HG02884 (cell line): ENCODE results near the gene NCKAP5.

ENCODE experiments used
- ATAC-seq: cut with Tn5 transposase; IDR thresholded peaks from one replicate; pipeline ENCODE4 v1.9.1; 2021; ENCODE audit warnings: mild to moderate bottlenecking, moderate library complexity; ENCODE audit not compliant: unreplicated experiment

The NCKAP5 gene

DNA sequence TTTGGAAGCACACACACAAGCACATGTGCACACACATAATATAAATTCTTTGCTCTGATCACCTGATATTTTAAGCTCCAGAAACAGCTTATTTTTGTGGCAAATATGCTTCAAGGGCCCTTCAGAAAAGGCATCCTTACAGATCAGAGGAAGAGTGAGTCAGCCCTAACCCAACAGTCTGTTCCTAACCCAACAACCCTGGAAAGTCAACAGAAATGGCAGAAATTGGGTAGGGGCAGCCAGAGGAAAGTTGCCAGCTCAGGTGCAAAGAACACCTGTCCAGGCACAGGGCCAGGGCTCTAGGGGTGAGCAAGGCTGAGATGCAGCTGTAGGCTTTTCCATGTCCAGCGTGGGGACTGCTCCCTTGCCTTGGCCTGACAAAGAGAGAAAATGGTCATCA is 6.4 kb upstream of the NCKAP5 start:
- no peak for ATAC-seq

DNA sequence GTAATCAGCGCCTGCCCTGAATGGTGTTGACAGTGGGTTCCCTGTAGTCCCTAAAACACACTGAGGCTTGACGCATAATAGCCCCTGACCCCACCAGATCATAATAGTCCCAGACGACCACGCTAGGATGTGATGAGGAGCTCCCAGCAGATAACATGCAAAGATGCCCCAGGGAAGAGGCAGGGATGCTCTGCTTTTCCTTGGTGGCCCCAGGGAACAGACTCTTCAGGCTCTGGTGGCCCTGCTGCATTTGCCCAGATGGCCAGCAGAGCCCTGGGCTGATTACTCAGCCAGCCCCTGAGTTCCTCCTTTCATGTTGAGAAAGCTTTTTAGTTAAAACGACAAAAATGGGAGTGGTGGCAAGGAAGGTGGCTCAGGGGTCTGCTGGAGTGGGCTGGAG is 5.9 kb upstream of the NCKAP5 start:
- no peak for ATAC-seq

DNA sequence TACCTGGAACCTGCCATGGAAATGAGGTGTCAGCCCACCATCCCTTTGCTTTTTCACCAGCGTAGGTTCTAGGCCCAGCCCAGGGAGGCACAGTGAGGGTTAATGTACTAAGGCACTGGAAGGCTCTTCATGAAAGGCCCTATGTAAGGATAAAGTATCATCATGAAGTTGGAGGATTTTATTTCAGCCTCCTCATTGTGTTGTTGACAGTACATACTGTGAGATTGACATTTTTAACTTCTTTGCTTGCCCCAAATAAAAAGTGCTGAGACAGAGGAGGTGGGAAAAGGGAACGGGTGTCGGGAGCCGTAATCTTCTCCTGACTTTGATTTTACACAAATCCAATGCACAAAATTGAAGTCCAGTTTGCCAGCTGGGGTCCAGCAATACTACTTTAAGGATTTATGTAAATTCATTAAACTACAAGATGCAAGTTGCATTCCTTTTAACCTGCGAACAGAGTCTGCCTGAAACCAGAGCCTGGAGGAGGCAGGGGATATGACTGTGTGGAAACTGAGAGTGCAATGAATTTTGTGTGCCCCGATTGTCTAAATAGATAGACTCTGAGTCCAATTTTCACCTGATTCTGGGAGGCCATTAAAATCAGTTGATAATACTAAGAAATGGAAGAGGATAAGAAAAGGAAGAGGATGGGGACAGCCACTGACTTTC is 5.4 kb upstream of the NCKAP5 start:
- ATAC-seq: no peak

DNA sequence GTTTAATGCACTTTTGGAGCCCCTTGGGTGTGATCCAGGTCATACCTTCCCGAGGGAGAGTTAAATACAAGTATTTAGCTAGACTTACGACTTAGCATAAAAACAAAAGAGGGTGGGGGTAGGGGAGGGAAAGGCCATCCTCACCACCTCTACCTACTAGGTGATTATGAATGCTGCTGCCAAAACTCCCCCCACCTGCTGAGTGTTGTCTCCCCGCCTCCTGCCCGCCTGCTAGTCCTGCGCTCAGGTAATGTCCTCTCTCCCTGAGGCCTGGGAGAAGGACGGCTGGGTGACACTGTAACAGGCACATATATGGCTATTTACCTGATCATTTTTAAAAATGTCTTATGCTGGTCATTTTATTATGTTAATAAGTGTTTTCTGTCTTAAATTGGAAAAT is 3.0 kb upstream of the NCKAP5 start:
- no peak for ATAC-seq

- no peak for ATAC-seq
Observed at GRCh38 chr2:133570542-133570941, 2.3 kb upstream of the NCKAP5 start.

GRCh38 chr2:133569286-133569830 is 1.1 kb upstream of the NCKAP5 start:
- no peak for ATAC-seq

DNA sequence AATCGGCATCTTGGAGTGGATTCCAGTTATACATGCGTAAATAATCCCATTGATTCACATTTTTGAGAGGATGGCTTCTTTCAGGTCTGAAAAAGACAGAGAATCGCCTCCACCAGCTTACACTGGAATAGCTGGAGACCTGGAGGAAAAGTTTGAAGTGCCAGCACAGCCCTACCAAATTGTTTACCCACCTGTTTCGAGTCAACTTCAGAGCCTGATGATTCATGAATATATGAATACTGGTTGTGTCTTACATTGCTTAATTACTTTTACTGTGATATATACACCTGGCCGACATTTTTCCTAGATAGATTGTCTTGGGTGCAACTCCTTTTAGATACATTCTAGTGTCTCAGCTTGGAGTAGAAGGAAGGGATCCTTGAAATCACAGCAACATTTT is 335 bp upstream of the NCKAP5 start:
- ATAC-seq: no peak

GRCh38 chr2:133562558-133562957 is 5.7 kb downstream of the NCKAP5 start:
- no peak for ATAC-seq

GRCh38 chr2:133561045-133561852 is 7.0 kb downstream of the NCKAP5 start:
- ATAC-seq: peak; percentile 53

GRCh38 chr2:133557614-133558013 is 10.6 kb downstream of the NCKAP5 start:
- ATAC-seq: no peak

DNA sequence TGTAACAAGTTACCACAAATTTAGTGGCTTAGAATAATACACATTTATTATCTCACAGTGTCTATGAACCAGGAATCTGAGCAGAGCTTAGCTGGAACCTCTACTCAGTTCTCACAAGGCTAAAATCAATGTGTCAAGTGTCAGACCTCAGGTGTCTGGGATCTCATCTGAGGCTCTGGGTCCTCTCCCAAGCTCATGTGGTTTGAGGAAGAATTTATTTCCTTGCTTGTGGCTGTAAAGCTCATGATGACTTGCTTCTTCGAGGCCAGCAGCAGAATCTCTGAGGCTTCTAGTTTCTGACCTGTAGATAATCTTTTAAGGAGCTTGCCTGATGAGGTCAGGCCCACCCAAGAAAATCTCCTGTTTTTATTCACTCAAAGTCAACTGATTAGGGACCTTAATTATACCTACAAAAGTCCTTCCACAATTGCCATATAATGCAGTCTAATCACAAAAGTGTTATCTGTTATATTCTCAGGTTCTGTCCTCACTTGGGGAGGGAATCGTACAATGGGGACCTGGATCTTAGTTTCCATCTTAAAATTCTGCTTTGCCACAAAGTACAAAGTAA is 14.3 kb downstream of the NCKAP5 start:
- no peak for ATAC-seq

- no peak for ATAC-seq
Observed at GRCh38 chr2:133553251-133553650, 15.0 kb downstream of the NCKAP5 start.

DNA sequence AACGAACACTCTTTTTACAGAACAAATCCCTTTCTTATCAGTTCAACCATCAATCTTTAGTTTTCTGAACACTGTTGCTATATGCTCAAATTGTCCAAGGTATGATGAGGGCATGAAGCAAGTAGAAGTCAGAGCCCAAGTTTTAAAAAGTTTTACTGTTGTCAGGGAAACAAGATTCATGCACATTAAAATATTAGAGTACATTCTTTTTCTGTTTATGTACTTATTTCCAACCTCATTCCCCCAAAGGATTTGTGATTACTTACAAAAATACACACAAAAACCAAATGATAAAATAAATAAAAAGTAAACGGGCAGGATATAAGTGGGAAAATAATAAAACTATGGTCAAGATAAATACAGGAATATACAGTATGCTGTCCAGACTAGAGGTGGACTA is 15.4 kb downstream of the NCKAP5 start:
- no peak for ATAC-seq

DNA sequence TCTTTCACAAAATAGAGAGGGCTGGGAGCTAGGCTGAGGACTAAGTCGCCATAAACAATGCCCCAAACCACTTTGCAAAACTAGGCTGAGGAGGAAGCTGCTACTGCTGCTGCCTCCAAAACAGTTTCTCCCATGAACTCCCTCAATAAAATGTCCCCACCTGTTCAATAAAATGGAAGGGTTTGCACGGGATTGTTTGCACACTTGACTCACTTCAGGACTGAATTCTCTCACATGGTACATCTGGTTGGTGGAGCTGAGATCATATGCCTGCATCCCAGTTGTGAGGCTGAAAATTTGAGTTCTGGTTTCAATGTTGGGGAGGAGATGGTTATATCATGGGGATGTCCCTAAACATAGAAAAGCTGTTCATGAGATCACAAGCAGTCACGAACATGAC is 26.5 kb downstream of the NCKAP5 start:
- ATAC-seq: no peak

GRCh38 chr2:133541376-133541775 is 26.9 kb downstream of the NCKAP5 start:
- ATAC-seq: no peak

DNA sequence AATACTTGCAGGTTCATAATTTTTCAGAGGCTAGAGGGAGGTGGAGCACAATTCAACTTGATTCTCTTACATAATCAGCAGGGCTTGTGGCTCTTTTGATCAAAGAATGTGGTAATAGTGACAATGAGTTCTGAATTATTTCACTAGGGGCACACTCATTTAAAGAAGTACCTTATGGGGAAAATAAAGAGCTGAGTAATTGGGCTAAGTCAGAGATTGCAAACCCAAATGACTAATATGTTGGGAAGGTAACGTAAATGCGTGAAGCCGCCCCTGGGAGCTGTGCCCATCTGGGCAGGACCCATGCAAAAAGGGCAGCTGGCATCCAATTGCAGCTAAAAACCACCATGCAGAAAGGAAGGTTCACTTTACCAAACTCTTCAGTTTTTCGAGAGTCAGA is 35.3 kb downstream of the NCKAP5 start:
- ATAC-seq: no peak

DNA sequence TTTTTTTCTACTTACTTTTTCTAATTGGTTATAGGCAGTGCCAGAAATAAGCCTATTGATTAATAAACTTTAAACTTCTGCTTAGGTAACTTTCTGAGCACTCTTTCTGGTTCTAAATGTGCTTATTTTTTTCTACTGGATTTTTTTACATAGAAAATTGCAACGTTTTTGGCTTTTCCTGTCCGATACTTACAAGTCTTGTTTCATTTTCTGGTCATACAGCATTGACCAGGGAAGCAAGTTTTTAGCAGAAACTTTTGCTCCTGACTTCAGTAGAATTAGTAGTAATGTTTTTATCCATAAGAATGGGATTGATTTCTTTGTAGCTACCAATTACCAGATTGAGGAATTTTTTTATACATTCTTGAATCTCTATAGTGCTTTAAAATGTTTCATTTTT is 36.9 kb downstream of the NCKAP5 start:
- ATAC-seq: no peak

DNA sequence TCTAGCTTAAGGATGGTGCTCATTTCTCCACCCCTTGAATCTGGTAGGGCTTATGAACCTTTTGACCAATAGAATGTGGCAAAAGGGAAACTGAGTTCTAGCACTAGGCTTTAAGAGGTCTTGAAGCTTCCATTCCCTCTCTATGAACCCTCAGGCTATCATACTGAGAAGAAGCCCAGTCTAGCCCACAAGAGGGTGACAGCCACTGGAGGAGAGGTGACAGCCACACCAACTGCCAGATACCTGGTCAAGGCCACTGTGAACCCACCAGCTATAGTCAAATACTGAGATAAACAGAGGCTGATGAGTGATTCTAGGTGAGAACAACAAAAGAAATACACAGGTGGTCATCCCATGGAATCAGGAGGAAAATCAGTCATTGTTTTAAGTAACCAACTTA is 37.6 kb downstream of the NCKAP5 start:
- ATAC-seq: no peak

- no peak for ATAC-seq
Observed at GRCh38 chr2:133526530-133527300, 41.5 kb downstream of the NCKAP5 start.

DNA sequence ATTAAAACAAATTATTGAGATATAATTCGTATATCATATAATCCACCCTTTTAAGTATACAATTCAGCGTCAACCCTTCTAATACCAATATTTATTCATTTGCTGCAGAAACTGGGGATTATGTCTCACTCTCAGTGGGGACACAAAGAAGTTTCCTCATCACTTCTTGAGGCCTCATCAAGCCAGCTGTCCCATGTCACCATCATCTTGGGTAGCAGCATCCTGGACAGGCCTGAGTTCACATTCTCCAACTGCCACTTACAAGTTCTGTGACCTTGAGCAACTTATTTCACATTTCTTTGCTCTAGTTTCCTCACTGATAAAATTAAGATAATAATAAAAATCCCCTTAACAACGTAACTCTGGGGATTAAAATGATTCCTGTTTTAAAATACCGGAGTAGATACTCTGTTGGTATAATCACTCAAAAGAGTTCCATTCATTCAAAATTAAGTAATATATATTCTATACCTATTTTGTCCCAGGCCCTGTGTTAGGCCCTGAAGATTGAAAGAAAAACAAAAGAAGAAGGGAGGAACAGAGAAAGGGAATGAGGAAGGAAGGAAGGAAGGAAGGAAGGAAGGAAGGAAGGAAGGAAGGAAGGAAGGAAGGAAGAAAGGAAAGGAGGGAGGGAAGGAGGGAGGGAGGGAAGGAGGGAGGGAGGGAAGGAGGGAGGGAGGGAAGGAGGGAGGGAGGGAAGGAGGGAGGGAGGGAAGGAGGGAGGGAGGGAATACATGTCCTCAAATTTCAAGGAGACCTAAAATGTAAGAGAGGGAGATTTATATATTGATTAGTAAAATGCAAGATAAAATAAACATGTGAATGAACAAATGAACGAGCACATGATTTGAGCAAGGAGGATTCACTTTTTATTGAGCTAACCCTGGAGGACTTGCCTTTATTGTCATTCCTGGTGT is 42.4 kb downstream of the NCKAP5 start:
- ATAC-seq: no peak
